WI38 (cell line): ENCODE results near the gene SPTLC1.
"Not testable (repeated sequence)": the region's sequence is repeated elsewhere in the genome, so short reads cannot be mapped to it uniquely, and the experiment has no call there.

Source experiments
- H3K4me3 ChIP-seq: 2 replicates; pipeline ENCODE4 v1.5.1; 2011; ENCODE audit warnings: low read depth, mild to moderate bottlenecking, control low read depth, low read length
- TF ChIP-seq, protein P1 (sequence below): IDR thresholded peaks from 2 replicates; pipeline ENCODE4 v1.5.1; 2012; ENCODE audit warnings: low read depth, mild to moderate bottlenecking, control low read depth, low read length

The SPTLC1 gene

DNA sequence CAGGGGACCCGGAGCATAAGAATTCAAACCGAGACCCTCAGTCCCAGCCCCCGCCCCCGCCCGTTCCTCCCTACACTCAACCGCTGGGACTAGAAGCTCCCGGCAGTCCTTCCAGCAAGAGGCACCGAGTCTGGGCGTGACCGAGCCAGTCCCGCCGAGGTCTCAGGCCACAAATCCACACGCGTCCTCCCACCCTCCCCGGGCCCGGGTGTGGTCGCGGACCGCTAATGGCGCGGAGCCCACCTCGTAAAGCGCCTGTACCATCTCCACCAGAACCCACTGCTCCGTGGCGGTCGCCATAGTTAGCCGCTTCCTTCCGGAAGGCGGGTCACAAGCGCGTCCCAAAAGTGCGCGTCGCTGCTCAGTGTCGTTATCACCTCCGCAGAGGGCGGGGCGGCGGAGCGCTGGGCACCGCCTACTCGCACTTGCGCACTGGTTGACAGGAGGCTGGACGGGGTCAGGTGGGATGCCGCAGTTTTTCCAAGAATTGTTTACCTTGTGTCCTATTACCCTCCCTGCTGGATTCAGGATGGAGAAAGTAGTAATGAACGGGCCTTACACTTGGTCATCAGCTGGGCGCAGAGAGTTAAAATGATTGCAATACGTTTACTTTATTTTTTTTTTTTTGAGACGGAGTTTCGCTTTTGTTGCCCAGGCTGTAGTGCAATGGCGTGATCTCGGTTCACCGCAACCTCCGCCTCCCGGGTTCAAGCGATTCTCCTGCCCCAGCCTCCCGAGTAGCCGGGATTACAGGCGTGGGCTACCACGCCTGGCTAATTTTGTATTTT lies at the start of gene SPTLC1:
TSS of gene SPTLC1 (minus strand) at position 343 of the 788 bp plus-strand sequence. CDS start at position 300, 43 bp downstream.
- TF ChIP-seq, protein P1, sequence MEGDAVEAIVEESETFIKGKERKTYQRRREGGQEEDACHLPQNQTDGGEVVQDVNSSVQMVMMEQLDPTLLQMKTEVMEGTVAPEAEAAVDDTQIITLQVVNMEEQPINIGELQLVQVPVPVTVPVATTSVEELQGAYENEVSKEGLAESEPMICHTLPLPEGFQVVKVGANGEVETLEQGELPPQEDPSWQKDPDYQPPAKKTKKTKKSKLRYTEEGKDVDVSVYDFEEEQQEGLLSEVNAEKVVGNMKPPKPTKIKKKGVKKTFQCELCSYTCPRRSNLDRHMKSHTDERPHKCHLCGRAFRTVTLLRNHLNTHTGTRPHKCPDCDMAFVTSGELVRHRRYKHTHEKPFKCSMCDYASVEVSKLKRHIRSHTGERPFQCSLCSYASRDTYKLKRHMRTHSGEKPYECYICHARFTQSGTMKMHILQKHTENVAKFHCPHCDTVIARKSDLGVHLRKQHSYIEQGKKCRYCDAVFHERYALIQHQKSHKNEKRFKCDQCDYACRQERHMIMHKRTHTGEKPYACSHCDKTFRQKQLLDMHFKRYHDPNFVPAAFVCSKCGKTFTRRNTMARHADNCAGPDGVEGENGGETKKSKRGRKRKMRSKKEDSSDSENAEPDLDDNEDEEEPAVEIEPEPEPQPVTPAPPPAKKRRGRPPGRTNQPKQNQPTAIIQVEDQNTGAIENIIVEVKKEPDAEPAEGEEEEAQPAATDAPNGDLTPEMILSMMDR = no peak
- H3K4me3 ChIP-seq = peak within 1 kb of the TSS; percentile 76

DNA sequence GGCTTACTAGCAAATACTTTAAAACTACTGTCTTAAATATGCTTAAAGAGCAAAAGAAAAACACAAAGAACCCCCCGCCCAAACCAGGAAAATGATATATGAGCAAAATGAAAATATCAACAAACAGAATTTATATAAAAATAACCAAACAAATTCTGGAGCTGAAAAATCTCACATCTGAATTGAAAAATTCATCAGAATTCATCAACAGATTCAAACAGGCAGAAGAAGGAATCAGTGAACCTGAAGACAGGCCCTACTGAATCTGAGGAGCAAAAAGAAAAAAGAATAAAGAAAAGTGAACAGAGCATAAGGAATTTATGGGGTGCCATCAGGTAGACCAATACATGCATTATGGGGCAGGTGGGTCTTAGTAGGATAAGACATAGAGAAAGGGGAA lies 49.8 kb upstream of the SPTLC1 start:
- no peak overlapping the region for H3K4me3 ChIP-seq
- TF ChIP-seq, protein P1 = no peak

- H3K4me3 ChIP-seq = no peak overlapping the region
- TF ChIP-seq, protein P1 = no peak
Observed at GRCh38 chr9:92164490-92164889, 49.3 kb upstream of the SPTLC1 start.

GRCh38 chr9:92163276-92163675 lies 48.1 kb upstream of the SPTLC1 start:
- TF ChIP-seq, protein P1 = no peak
- H3K4me3 ChIP-seq = no peak overlapping the region

- TF ChIP-seq, protein P1 = no peak
Observed at GRCh38 chr9:92160786-92161185, 45.6 kb upstream of the SPTLC1 start.

DNA sequence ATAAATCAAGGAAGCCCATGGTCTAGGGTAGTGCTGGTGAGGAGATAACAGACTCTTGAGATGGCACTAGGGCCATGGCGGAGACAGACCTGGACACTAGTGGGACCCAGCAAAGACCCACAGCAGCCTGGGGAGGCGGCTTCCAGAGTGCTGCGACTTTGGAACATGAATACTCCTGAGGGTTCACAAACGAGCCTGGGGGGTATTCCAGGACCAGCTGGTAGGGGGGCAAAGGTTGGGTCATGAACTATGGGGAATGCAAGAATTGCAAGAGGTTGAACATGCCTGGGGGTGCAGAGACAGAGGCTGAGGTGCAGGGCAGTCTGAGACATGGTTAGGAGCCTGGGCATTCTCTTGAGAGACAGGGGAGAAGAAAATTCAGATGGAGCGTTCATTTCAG lies 43.8 kb upstream of the SPTLC1 start:
- no peak overlapping the region for H3K4me3 ChIP-seq
- TF ChIP-seq, protein P1 = no peak

More at GRCh38 chr9:92160786-92161185, 45.6 kb upstream of the SPTLC1 start:
- no peak overlapping the region for H3K4me3 ChIP-seq

GRCh38 chr9:92158097-92158601 lies 42.9 kb upstream of the SPTLC1 start:
- TF ChIP-seq, protein P1 = no peak
- H3K4me3 ChIP-seq = no peak overlapping the region

DNA sequence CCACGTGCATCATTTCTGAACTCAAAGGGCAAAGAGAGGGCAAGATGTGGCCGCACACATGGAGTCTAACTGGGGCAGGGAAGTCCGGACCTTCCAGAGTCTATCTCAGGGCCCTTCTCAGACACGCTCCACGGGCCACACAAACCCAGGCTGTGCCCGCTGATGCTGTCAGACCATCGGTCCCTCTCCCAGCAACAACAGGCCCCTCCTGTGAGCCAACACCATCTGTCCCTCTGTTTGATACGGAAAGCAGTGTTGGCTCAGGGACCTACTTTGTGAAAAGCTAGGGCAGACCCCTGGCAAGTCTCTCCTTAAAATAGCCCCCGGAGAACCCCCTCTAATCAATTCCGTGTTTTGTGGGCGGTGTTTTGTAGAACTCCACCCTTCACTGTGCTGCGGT lies 40.5 kb upstream of the SPTLC1 start:
- H3K4me3 ChIP-seq = not testable (repeated sequence)
